ENCODE data around the gene KHDC4. TPM values are rescaled to one million over a fixed set of nuclear protein-coding genes. Genes with fewer than 3 reads are reported as not detected.

KHDC4 gene
- total and polyA plus RNA-seq, 10 of the 15 experiments (the other 5 are each of a cell fraction or from before 2014, with no cell fraction given) = 11.7 to 109 (median 41.9) TPM

DNA sequence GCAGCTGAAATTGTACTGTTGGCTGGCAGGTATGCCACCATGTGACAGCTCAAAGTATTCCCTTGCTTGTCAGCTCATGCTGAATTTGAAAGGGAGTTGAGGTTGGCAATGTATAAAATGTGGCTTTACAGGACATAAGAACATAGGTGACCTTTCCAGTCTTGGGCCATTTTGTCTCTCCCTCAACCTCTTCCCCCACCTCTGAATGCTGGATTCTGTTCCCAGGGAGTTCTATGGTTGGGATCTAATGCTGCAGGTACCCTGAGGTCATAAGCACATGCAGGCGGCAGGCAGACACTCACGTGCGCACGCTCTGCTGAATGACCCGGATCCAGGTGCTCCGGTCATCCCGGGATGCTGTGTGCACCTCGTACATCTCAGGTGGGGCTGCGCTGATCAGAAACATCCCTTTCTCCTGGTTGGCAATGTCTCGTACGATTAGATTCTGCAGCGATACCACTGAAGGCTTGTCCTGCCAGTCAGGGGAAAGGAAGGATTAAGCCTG, 23.2 kb upstream of the KHDC4 start:
- H3K4me2 ChIP-seq (ENCODE audit: control insufficient read depth, insufficient read depth) = no peak overlapping the region
- H3K4me3 ChIP-seq = no peak overlapping the region
- TF ChIP-seq POLR2A (IDR thresholded peaks at IDR 0.05; ENCODE audit: low read depth, low read length) (peak; percentile 27; the same call in 1 of the 2 replicates), IRF4 (IDR thresholded peaks at IDR 0.05; ENCODE audit: low read depth, low read length) (no peak)
- H2AFZ ChIP-seq (ENCODE audit: control insufficient read depth, low read depth, low read length) = no peak overlapping the region
- ATAC-seq = no peak
- H3K9me3 ChIP-seq (replicated peaks; ENCODE audit: control insufficient read depth, insufficient read depth, low read length) = no peaks in the 10 kb centered on the region
- no peak overlapping the region for H3K9ac ChIP-seq (ENCODE audit: control insufficient read depth, insufficient read depth, low read length)
- peaks cover 34% of the 10 kb centered on the region for H3K4me1 ChIP-seq (ENCODE audit: control insufficient read depth, insufficient read depth, low read length)
- CTCF ChIA-PET = interaction anchor here (0.8 to 2.5 kb wide), 4 partner anchors 11 to 20 kb away, joined by 3 to 7 read pairs (median 6); no protein-coding TSS in a partner anchor
- H3K79me2 ChIP-seq (ENCODE audit: control insufficient read depth, insufficient read depth, low read length) = peaks cover 1% of the 10 kb centered on the region
- SMC1A ChIA-PET (ENCODE audit: uncharacterized antibody, unreplicated experiment) = interaction anchor here (0.7 to 9.7 kb wide), 9 partner anchors 8 to 107 kb away, joined by 3 to 152 read pairs (median 4); partner anchors contain the start of gene ARHGEF2
- RAD21 ChIA-PET (ENCODE audit: unreplicated experiment) = interaction anchor here (0.8 to 7.5 kb wide), 4 partner anchors 12 to 19 kb away, joined by 5 to 72 read pairs (median 22); partner anchors contain the start of gene ARHGEF2
- no peak for FAIRE-seq
- WGBS (ENCODE audit: insufficient coverage, insufficient replicate concordance, low lambda C conversion rate, missing lambda C conversion rate) = 95% methylated on average over 12 of the region's 12 CpGs
- POLR2A ChIA-PET = interaction anchor here (0.7 to 8.4 kb wide), 8 partner anchors 9 to 23 kb away, joined by 3 to 180 read pairs (median 5); partner anchors contain the start of genes ARHGEF2 and KHDC4
- TSS peak; percentile 48 for BruUV-seq (replicated peaks)
- in situ Hi-C loops (cut with MboI) = no loop called here
- H3K27me3 ChIP-seq (replicated peaks in 1 of 2; ENCODE audit: control insufficient read depth in 2 of 2, insufficient read depth in 2 of 2, low read length in 1 of 2) = no peaks in the 10 kb centered on the region
- H3K27ac ChIP-seq (ENCODE audit: control insufficient read depth, insufficient read depth) = no peak overlapping the region
- H4K20me1 ChIP-seq (ENCODE audit: control insufficient read depth, insufficient read depth) = no peaks in the 10 kb centered on the region
- DNase-seq (ENCODE audit: low read depth, low spot score) = no peak
- peaks cover 35 to 58% of the 10 kb centered on the region in 2 experiments for H3K36me3 ChIP-seq (ENCODE audit: control insufficient read depth in 2 of 2, insufficient read depth in 2 of 2, low read length in 1 of 2)
- intact Hi-C loops (cut with micrococcal nuclease; ENCODE audit: unreplicated experiment) = no loop called here

DNA sequence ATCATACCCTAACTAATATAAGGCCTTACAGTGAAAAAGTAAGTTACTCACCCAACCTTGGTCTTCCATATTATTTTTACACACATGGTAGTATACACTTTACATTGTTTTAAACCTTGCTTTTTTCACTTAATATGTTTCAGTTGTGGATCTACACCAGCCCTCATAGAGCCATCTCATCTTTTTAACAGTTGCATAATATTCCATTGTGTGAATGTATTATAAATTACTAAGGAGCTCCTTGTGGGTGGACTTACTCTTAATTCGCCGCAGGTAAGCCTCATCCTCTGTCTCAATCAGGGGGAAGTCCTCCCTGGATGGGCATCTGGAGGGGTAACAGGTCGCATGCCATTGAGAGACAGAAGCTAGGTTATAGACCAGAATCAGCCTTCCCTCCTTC, 20.4 kb upstream of the KHDC4 start:
- ChIA-PET POLR2A (interaction anchor here (0.6 to 1.0 kb wide), 3 partner anchors 9 to 173 kb away, joined by 3 read pairs; no protein-coding TSS in a partner anchor), RAD21 (ENCODE audit: unreplicated experiment) (interaction anchor here (1.8 kb wide), 1 partner anchor 16 kb away, joined by 5 read pairs; no protein-coding TSS in a partner anchor), SMC1A (ENCODE audit: uncharacterized antibody, unreplicated experiment) (interaction anchor here (0.9 to 9.7 kb wide), 5 partner anchors 8 to 23 kb away, joined by 3 to 152 read pairs (median 3); partner anchors contain the start of gene ARHGEF2), CTCF (interaction anchor here (0.6 to 1.4 kb wide), 3 partner anchors 27 to 72 kb away, joined by 3 to 4 read pairs (median 3); no protein-coding TSS in a partner anchor)
- H4K20me1 ChIP-seq (ENCODE audit: control insufficient read depth, insufficient read depth) = no peaks in the 10 kb centered on the region
- no peak overlapping the region for H3K4me3 ChIP-seq
- no peak overlapping the region for H3K4me2 ChIP-seq (ENCODE audit: control insufficient read depth, insufficient read depth)
- H3K9ac ChIP-seq (ENCODE audit: control insufficient read depth, insufficient read depth, low read length) = no peak overlapping the region
- 100% methylated on average over 3 of the region's 3 CpGs for WGBS (ENCODE audit: insufficient coverage, insufficient replicate concordance, low lambda C conversion rate, missing lambda C conversion rate)
- in situ Hi-C loops (cut with MboI) (no loop called here), intact Hi-C loops (cut with micrococcal nuclease; ENCODE audit: unreplicated experiment) (no loop called here)
- peaks cover 9% of the 10 kb centered on the region for H3K4me1 ChIP-seq (ENCODE audit: control insufficient read depth, insufficient read depth, low read length)
- BruUV-seq (replicated peaks) = no TSS peak
- H3K36me3 ChIP-seq (ENCODE audit: control insufficient read depth in 2 of 2, insufficient read depth in 2 of 2, low read length in 1 of 2) = peaks cover 45 to 59% of the 10 kb centered on the region in 2 experiments
- DNase-seq (ENCODE audit: low read depth, low spot score) = no peak
- no peaks in the 10 kb centered on the region for H3K27me3 ChIP-seq (replicated peaks in 1 of 2; ENCODE audit: control insufficient read depth in 2 of 2, insufficient read depth in 2 of 2, low read length in 1 of 2)
- no peak for FAIRE-seq
- H3K9me3 ChIP-seq (replicated peaks; ENCODE audit: control insufficient read depth, insufficient read depth, low read length) = no peaks in the 10 kb centered on the region
- H2AFZ ChIP-seq (ENCODE audit: control insufficient read depth, low read depth, low read length) = no peak overlapping the region
- ATAC-seq = no peak
- no peak overlapping the region for H3K27ac ChIP-seq (ENCODE audit: control insufficient read depth, insufficient read depth)
- H3K79me2 ChIP-seq (ENCODE audit: control insufficient read depth, insufficient read depth, low read length) = no peaks in the 10 kb centered on the region; the same call in none of the 2 replicates
- TF ChIP-seq ASH2L (IDR thresholded peaks at IDR 0.05; ENCODE audit: borderline replicate concordance, low read depth) (no peak), ATF7 (IDR thresholded peaks at IDR 0.05; ENCODE audit: low read depth) (no peak), ZBED1 (IDR thresholded peaks at IDR 0.05; ENCODE audit: borderline replicate concordance) (no peak), JUND (IDR thresholded peaks at IDR 0.05; ENCODE audit: low read depth, low read length) (no peak), RB1 (IDR thresholded peaks at IDR 0.05; ENCODE audit: borderline replicate concordance) (no peak), DPF2 (IDR thresholded peaks at IDR 0.05) (no peak)
- TF ChIP-seq, protein P1, sequence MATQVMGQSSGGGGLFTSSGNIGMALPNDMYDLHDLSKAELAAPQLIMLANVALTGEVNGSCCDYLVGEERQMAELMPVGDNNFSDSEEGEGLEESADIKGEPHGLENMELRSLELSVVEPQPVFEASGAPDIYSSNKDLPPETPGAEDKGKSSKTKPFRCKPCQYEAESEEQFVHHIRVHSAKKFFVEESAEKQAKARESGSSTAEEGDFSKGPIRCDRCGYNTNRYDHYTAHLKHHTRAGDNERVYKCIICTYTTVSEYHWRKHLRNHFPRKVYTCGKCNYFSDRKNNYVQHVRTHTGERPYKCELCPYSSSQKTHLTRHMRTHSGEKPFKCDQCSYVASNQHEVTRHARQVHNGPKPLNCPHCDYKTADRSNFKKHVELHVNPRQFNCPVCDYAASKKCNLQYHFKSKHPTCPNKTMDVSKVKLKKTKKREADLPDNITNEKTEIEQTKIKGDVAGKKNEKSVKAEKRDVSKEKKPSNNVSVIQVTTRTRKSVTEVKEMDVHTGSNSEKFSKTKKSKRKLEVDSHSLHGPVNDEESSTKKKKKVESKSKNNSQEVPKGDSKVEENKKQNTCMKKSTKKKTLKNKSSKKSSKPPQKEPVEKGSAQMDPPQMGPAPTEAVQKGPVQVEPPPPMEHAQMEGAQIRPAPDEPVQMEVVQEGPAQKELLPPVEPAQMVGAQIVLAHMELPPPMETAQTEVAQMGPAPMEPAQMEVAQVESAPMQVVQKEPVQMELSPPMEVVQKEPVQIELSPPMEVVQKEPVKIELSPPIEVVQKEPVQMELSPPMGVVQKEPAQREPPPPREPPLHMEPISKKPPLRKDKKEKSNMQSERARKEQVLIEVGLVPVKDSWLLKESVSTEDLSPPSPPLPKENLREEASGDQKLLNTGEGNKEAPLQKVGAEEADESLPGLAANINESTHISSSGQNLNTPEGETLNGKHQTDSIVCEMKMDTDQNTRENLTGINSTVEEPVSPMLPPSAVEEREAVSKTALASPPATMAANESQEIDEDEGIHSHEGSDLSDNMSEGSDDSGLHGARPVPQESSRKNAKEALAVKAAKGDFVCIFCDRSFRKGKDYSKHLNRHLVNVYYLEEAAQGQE (IDR thresholded peaks at IDR 0.05; ENCODE audit: low read depth, low read length) = no peak
- TF ChIP-seq, protein P2, sequence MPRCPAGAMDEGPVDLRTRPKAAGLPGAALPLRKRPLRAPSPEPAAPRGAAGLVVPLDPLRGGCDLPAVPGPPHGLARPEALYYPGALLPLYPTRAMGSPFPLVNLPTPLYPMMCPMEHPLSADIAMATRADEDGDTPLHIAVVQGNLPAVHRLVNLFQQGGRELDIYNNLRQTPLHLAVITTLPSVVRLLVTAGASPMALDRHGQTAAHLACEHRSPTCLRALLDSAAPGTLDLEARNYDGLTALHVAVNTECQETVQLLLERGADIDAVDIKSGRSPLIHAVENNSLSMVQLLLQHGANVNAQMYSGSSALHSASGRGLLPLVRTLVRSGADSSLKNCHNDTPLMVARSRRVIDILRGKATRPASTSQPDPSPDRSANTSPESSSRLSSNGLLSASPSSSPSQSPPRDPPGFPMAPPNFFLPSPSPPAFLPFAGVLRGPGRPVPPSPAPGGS (IDR thresholded peaks at IDR 0.05; ENCODE audit: borderline replicate concordance, insufficient read depth, low read depth, low read length, poor library complexity, severe bottlenecking) = no peak
- TF ChIP-seq, protein P3, sequence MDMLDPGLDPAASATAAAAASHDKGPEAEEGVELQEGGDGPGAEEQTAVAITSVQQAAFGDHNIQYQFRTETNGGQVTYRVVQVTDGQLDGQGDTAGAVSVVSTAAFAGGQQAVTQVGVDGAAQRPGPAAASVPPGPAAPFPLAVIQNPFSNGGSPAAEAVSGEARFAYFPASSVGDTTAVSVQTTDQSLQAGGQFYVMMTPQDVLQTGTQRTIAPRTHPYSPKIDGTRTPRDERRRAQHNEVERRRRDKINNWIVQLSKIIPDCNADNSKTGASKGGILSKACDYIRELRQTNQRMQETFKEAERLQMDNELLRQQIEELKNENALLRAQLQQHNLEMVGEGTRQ (IDR thresholded peaks at IDR 0.05; ENCODE audit: borderline replicate concordance, low read depth, low read length) = no peak
